ENCODE measurements around the gene ARL13B.

DNA sequence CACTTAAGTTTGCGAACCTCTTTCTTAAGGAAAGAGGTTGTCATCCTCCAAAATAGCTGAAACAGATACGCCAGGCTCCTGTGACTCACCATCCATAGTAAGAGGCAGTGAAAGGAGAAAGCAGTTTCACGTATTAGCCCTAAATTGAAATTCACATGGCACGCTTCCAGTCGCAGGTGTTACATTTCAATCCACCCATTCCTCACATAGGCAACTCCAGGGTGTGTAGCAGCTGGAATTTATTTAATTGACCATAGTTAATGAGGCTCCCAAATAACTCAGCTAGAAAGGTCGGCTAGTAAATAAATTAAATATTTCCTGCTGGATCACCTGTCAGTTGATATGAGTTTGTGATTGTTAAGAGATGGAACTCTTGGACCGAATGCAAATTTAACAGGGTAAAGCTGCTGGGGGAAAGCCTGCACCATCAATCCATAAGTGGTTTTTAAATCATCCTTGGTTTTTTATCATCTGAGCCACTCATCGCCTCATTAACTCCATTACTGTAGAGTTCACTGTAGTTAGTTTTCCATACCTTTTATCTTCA, 102.5 kb downstream of the ARL13B start:
- TF ChIP-seq, protein P1, sequence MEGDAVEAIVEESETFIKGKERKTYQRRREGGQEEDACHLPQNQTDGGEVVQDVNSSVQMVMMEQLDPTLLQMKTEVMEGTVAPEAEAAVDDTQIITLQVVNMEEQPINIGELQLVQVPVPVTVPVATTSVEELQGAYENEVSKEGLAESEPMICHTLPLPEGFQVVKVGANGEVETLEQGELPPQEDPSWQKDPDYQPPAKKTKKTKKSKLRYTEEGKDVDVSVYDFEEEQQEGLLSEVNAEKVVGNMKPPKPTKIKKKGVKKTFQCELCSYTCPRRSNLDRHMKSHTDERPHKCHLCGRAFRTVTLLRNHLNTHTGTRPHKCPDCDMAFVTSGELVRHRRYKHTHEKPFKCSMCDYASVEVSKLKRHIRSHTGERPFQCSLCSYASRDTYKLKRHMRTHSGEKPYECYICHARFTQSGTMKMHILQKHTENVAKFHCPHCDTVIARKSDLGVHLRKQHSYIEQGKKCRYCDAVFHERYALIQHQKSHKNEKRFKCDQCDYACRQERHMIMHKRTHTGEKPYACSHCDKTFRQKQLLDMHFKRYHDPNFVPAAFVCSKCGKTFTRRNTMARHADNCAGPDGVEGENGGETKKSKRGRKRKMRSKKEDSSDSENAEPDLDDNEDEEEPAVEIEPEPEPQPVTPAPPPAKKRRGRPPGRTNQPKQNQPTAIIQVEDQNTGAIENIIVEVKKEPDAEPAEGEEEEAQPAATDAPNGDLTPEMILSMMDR (IDR thresholded peaks at IDR 0.05; ENCODE audit: low read length): no peak
- TF ChIP-seq EZH2 (IDR thresholded peaks at IDR 0.05; ENCODE audit: borderline replicate concordance, low read length): no peak
